ENCODE measurements around the gene ARHGEF38. TPM values are rescaled to one million over a fixed set of nuclear protein-coding genes. Genes with fewer than 3 reads are reported as not detected.
A peak's percentile ranks its signal among the peaks of the same experiment; 100 is the strongest.

Gene ARHGEF38
- polyA plus RNA-seq, 3 donors, result 3.7 to 5.3 (median 4.1) TPM

DNA sequence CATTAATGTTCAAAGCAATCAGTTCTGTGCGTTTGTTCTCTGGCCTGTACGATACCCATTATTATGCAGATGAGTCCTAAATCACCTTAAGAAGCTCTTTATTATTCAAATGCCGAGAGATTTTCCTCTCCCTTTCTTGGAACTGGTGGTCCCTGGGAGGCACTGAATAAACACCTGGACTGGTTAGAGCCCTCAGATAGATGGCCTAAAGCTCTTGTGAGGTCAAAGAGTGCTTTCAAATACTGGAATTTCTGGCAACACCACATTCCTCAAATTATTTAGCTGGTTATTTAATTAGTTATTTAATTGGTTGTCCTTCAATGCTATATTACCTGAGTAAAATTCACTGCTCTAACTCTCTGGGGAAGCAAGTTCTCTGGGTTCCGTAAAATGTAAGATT is 3.0 kb downstream of the ARHGEF38 start:
- no peak for DNase-seq (ENCODE audit: low read depth in 3 of 3, low spot score in 2 of 3)

- no peak for DNase-seq (ENCODE audit: low read depth in 3 of 3, low spot score in 2 of 3)
Observed at GRCh38 chr4:105556206-105556605, 3.8 kb downstream of the ARHGEF38 start.

DNA sequence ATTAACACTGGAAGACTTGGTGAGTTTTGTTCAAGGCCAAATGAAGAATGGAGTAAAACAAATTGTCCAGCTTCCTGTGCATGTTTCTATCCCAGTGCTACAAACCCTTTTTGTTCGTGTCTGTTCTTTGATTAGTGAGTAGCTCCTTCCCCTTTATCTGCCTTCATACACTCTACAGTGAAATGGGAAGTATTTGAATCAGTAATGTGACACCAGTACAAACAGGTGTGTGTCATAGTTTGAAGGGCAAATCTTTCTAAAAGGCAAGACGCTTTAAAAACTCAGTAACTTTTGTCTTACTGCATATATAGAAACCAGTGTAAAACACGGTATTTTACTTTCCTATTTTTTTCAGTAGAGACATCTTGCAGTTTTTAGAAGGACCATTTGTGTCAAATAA is 5.9 kb downstream of the ARHGEF38 start:
- DNase-seq (ENCODE audit: low read depth in 3 of 3, low spot score in 2 of 3), result no peak

- no peak for DNase-seq (ENCODE audit: low read depth in 3 of 3, low spot score in 2 of 3)
Observed at GRCh38 chr4:105560421-105560848, 8.0 kb downstream of the ARHGEF38 start.

DNA sequence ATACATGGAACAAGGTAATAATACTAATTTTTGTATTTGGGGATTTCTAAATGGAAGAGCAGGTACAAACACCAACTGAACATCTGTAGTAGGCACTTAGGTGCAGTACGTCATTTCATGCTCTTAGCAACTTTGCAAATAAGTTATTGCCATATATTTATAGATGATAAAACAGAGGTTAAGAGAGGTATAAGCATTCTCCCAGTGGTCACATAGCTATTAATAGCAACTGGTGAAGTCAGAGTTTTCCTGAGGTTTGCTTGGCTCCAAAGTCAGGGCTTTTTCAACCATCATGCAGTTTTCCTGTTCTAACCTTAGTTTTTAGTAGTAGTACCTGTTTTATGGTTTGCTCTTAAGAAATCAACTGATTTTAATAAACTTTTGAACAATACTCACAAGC is 10.9 kb downstream of the ARHGEF38 start:
- no peak for DNase-seq (ENCODE audit: low read depth in 3 of 3, low spot score in 2 of 3)

DNA sequence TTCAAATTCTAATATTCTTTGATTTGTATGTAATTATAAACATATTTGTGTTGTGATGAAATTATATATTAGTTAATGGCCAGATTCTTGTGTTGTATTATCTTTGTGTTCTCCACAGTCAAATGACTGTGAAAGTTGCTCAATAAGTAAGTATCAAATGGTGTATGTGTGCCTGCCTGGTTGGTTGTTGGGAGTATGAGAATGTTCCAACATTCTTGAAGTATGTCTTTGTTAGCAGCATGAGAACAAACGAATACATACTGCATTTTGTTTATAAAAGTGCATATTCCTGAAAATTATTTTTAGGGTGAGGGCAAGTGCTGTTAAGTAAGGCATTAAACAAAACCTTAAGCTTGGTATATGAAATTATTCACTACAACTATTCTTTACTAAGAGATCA is 16.2 kb downstream of the ARHGEF38 start:
- no peak for DNase-seq (ENCODE audit: low read depth in 3 of 3, low spot score in 2 of 3)

- no peak for DNase-seq (ENCODE audit: low read depth in 3 of 3, low spot score in 2 of 3)
Observed at GRCh38 chr4:105569057-105569865, 16.8 kb downstream of the ARHGEF38 start.

DNA sequence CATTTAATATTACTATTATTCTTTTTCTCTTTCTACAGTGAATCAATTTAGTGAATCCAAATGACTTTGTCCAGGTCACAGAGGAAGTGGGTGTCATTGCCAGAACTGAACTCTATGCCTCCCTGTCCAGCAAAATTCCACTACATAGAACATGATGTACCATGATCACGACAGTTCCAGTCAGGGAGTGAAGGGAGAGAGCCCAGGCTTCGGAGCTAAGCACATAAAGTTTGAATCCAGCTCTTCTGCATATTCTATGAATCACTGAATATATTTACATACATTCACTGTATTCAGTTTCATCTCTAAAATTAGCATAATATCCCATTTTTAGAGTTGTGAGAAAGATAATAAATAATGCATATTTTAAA is 17.4 kb downstream of the ARHGEF38 start:
- DNase-seq (ENCODE audit: low read depth in 3 of 3, low spot score in 2 of 3), result no peak

GRCh38 chr4:105572296-105572695 is 19.9 kb downstream of the ARHGEF38 start:
- no peak for DNase-seq (ENCODE audit: low read depth in 3 of 3, low spot score in 2 of 3)

DNA sequence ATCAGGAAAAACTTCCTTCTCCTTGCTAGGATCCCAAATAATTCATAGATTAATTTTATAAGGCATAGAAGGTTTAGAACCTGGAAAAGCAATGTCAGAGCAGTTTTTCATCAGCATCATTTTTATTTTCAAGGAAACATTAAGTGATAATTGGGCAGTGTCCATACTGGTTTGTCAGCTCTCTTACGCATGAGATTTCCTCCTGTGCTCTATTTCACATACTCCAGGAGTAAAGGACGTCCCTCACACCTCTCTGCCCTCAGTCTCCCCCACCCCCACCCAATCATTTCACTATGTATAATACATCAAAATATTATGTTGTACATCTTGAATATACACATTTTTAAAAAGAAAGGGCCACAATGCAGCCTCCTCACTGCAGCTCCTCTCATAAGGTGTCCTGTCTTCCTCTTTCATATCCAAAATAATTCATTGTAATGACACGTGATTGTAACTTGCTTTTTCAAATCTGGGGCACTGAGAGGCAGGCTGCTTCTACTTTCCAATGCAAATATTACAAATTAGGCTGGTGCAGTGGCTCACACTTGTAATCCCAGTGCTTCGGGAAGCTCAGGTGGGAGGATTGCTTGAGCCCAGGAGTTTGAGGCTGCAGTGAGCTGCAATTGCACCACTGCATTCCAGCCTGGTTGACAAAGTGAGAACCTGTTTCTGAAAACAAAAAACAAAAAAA is 34.4 kb downstream of the ARHGEF38 start:
- DNase-seq (ENCODE audit: low read depth in 3 of 3, low spot score in 2 of 3), result no peak

DNA sequence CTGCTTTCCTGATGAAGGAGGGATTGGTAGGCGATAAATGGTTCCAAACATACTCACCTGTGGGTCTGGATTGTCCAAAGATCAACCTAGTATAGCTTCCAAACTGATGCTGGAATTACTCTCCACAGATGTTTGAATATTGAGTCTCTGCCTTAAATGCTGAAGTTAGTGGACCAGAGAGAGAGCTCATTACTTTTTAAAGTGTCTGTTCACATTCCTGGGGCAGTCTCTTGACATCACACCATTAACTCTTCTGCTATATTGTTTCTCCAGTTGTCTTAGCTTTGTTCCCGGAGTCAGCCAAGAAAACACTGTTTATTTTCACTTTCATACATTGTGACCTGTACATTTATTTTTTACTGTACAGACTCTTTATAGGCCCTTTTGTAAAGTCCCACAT is 35.4 kb downstream of the ARHGEF38 start:
- DNase-seq (ENCODE audit: low read depth in 3 of 3, low spot score in 2 of 3), result peak in 1 of 3 donors; percentile 41

GRCh38 chr4:105588252-105588651 is 35.8 kb downstream of the ARHGEF38 start:
- no peak for DNase-seq (ENCODE audit: low read depth in 3 of 3, low spot score in 2 of 3)

DNA sequence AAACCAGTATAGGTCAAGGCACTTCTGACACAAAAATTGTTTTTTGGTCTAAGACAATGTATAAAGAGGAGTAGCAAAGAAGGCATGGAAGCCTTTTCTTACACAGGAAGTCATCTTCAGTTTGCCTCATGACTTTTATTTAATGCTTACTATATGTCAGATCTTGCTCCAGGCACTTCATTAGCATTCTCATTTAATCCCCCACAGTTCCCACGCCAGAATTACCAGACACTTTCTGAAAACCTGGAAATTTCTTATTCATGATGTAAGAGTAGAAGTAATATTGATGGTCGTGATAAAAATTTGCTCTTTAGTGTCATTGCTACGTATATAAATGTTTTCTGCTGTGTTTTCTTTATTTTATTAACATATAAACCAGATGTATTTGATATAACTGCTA is 39.2 kb downstream of the ARHGEF38 start:
- no peak for DNase-seq (ENCODE audit: low read depth in 3 of 3, low spot score in 2 of 3)

DNA sequence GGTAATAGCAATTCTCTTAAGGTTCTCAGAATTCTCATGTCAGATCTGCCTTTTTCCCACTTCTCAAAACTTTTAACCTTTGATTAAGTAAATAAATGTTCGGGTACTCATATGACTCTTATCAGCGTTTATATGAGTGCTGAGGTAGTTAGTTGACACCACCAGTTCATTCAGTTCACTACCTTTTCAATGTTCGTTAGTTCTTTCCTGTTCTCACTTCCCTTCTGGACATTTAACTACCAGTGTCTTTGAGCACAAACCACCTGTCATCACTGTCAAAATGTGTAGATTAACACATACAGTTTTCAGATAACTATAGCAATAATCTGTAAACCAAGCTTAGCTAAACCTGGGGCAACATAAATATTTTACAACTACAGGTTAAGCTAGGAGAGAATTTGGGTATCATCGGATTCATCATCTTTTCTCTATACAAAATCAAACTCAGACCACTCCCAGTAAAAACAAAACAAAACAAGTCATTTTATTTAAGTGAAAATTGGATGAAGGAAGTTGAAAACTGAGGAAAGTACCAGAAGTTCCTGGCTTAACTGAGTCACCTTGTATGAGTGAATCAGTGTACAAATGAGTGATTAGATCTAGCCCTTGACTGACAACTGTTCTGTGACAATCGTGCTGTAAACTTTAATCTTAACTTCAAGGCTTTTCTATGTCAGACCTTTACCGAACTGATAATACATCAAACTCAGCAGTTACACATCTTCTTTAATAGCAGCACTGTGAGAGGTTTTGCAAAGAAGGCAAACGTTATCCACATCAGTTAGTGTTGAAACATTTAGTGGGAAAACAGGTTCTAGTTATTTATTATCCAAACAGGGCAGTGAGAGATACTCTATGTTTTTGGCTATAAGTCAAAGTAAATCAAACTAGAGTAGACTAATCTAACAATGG is 41.9 kb downstream of the ARHGEF38 start:
- no peak for DNase-seq (ENCODE audit: low read depth in 3 of 3, low spot score in 2 of 3)

- DNase-seq (ENCODE audit: low read depth in 3 of 3, low spot score in 2 of 3), result no peak
Observed at GRCh38 chr4:105596684-105597083, 44.3 kb downstream of the ARHGEF38 start.

GRCh38 chr4:105598052-105598451 is 45.6 kb downstream of the ARHGEF38 start:
- no peak for DNase-seq (ENCODE audit: low read depth in 3 of 3, low spot score in 2 of 3)

- no peak for DNase-seq (ENCODE audit: low read depth in 3 of 3, low spot score in 2 of 3)
Observed at GRCh38 chr4:105598787-105599186, 46.4 kb downstream of the ARHGEF38 start.

DNA sequence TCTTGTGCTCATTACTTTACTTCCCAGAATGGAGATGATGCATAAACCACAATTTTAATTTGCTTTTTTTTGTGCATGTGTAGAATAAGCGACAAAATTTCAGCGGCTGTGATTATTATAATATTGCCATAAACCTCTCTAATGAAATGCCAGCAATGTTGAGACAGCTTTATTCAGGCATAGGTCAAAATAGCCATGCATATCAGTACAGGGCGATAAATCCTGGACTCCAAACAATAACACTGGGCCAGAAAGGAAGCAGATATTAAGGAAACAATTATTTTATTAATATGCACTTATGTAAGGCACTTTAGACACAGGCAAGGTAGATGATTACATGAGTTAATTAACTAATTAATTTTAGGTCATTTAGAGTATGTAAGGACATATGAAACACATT is 47.1 kb downstream of the ARHGEF38 start:
- DNase-seq (ENCODE audit: low read depth in 3 of 3, low spot score in 2 of 3), result no peak

DNA sequence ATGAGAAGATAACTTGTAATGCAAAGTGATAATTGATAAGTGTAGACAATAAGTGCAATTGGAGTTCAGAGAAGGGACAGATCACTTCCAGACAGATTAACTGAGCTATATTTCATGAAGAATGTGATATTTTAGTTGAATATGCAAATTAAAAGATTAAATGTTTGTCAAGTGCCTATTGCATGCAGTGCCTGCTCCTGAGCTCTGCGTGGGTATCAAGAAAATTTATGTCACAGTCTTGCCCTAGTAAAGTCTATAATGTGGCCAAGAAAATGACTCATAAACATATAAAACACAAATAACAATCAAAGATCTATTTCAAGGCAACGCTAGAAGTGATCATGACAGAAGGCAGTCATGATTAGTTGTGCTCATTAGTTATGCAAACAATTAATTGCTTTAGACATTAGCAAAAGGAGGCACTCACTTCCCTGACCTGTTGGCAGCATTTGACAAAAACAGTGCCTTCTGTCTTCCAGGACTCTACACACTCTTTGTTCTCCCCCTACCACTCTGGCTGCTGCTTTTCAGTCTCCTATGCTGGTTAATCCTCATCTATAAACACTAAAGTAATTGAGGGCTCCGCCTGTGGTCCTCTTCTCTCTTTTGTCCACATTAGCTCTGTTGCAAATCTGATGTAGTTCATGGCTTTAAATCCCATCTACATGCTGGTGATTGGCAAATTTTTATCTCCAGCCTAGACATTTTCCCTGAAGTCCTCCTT is 47.7 kb downstream of the ARHGEF38 start:
- no peak for DNase-seq (ENCODE audit: low read depth in 3 of 3, low spot score in 2 of 3)

DNA sequence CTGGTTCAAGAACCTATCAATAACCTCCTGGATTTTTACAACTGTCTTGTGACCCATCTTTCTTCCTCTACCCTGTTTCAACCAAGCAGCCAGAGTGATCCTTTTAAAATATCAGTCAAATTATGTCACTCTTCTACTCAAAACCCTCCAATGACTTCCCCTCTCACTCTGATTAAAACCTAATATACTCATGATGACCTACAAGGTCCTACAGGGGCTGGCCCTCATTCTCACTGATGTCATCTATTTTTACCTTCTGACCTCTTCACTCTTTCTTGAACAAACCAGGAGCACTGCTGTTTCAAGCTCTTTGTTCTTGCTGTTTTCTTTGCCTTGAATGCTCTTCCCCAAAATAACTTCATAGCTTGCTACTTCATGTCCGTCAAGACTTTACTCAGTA is 48.5 kb downstream of the ARHGEF38 start:
- DNase-seq (ENCODE audit: low read depth in 3 of 3, low spot score in 2 of 3), result no peak

GRCh38 chr4:105601406-105601805 is 49.0 kb downstream of the ARHGEF38 start:
- DNase-seq (ENCODE audit: low read depth in 3 of 3, low spot score in 2 of 3), result no peak
